ENCODE data around the gene SLC34A2. TPM values are rescaled to one million over a fixed set of nuclear protein-coding genes. Genes with fewer than 3 reads are reported as not detected.

The SLC34A2 gene
- total and polyA plus RNA-seq, 7 donors = under 0.01 to 0.44 (median 0.17) TPM

GRCh38 chr4:25663781-25664180 is 8.1 kb downstream of the SLC34A2 start:
- ATAC-seq (no peak), DNase-seq (no peak)
- H3K27ac ChIP-seq = no peak overlapping the region
- H3K4me1 ChIP-seq = no peaks in the 10 kb centered on the region
- no peaks in the 10 kb centered on the region for H3K9me3 ChIP-seq
- no peaks in the 10 kb centered on the region for H3K36me3 ChIP-seq (ENCODE audit: insufficient read depth in 1 of 2, low read depth in 1 of 2)
- no peak overlapping the region for H3K4me3 ChIP-seq
- TF ChIP-seq, protein P1, sequence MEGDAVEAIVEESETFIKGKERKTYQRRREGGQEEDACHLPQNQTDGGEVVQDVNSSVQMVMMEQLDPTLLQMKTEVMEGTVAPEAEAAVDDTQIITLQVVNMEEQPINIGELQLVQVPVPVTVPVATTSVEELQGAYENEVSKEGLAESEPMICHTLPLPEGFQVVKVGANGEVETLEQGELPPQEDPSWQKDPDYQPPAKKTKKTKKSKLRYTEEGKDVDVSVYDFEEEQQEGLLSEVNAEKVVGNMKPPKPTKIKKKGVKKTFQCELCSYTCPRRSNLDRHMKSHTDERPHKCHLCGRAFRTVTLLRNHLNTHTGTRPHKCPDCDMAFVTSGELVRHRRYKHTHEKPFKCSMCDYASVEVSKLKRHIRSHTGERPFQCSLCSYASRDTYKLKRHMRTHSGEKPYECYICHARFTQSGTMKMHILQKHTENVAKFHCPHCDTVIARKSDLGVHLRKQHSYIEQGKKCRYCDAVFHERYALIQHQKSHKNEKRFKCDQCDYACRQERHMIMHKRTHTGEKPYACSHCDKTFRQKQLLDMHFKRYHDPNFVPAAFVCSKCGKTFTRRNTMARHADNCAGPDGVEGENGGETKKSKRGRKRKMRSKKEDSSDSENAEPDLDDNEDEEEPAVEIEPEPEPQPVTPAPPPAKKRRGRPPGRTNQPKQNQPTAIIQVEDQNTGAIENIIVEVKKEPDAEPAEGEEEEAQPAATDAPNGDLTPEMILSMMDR (IDR thresholded peaks at IDR 0.05) = no peak
- WGBS, 3 donors = 16 to 19% (median 17%) methylated on average over 7 to 8 of the region's 8 CpGs
- H3K27me3 ChIP-seq (ENCODE audit: insufficient read depth in 3 of 3, low read length in 2 of 3) = no peaks in the 10 kb centered on the region
- intact Hi-C loops (cut with DNase I) = no loop called here

- TF ChIP-seq, protein P1 (IDR thresholded peaks at IDR 0.05) = no peak
- DNase-seq (no peak), ATAC-seq (no peak)
- Histone ChIP-seq H3K4me1 (no peaks in the 10 kb centered on the region), H3K27ac (no peak overlapping the region), H3K27me3 (ENCODE audit: insufficient read depth in 3 of 3, low read length in 2 of 3) (peaks cover 0 to 3% (median 0%) of the 10 kb centered on the region in 3 donors), H3K9me3 (no peaks in the 10 kb centered on the region), H3K36me3 (ENCODE audit: insufficient read depth in 1 of 2, low read depth in 1 of 2) (no peaks in the 10 kb centered on the region), H3K4me3 (no peak overlapping the region)
- WGBS, 3 donors = 79 to 85% (median 81%) methylated on average over 9 of the region's 9 CpGs
- intact Hi-C loops (cut with DNase I) = no loop called here
Measured at GRCh38 chr4:25666031-25666630, 10.5 kb downstream of the SLC34A2 start.

DNA sequence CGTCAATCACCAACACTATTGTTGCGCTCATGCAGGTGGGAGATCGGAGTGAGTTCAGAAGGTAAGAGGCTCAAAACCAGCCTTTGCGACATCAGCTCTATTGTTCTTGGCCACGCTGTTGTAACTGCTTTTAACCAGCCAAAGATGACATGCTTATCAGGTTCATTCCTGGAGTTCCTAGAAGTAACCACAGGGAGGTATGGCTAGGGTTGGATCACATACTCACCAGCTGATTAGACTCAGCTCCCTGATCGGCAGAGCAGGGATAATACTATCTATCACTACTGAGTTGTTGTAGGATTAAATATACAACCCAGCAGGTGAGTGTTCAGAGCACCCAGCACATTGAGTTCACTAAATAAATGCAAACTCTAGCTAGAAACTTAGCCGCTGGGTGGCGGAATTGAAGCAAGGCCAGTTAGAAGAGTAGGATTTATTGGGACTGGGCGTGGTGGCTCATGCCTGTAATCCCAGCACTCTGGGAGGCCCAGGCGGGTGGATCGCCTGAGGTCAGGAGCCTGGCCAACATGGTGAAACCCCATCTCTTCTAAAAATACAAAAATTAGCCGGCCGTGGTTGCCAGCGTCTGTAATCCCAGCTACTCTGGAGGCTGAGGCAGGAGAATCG is 12.4 kb downstream of the SLC34A2 start:
- intact Hi-C loops (cut with DNase I) = no loop called here
- Histone ChIP-seq H3K36me3 (ENCODE audit: insufficient read depth in 1 of 2, low read depth in 1 of 2) (no peaks in the 10 kb centered on the region), H3K9me3 (no peaks in the 10 kb centered on the region), H3K4me1 (no peaks in the 10 kb centered on the region), H3K4me3 (no peak overlapping the region), H3K27me3 (ENCODE audit: insufficient read depth in 3 of 3, low read length in 2 of 3) (peaks cover 0 to 3% (median 0%) of the 10 kb centered on the region in 3 donors), H3K27ac (no peak overlapping the region)
- DNase-seq = no peak
- 77 to 80% (median 79%) methylated on average over 15 of the region's 15 CpGs for WGBS, 3 donors
- ATAC-seq = no peak
- TF ChIP-seq, protein P1 (IDR thresholded peaks at IDR 0.05) = no peak

- 28 to 57% (median 33%) methylated on average over 4 of the region's 4 CpGs for WGBS, 3 donors
- Histone ChIP-seq H3K4me1 (no peaks in the 10 kb centered on the region), H3K4me3 (no peak overlapping the region), H3K27me3 (ENCODE audit: insufficient read depth in 3 of 3, low read length in 2 of 3) (peaks cover 0 to 3% (median 0%) of the 10 kb centered on the region in 3 donors), H3K36me3 (ENCODE audit: insufficient read depth in 1 of 2, low read depth in 1 of 2) (no peaks in the 10 kb centered on the region), H3K9me3 (no peaks in the 10 kb centered on the region), H3K27ac (no peak overlapping the region)
- TF ChIP-seq, protein P1 (IDR thresholded peaks at IDR 0.05) = no peak
- intact Hi-C loops (cut with DNase I) = no loop called here
- no peak for DNase-seq
- ATAC-seq = no peak
Measured at GRCh38 chr4:25670991-25671390, 15.3 kb downstream of the SLC34A2 start.
